Sciatic nerve (tissue), 2 donors: ENCODE data around the gene C5orf22. TPM values are rescaled to one million over a fixed set of nuclear protein-coding genes. Genes with fewer than 3 reads are reported as not detected.
A peak's percentile ranks its signal among the peaks of the same experiment; 100 is the strongest.
"Not testable (repeated sequence)": the region's sequence is repeated elsewhere in the genome, so short reads cannot be mapped to it uniquely, and the experiment has no call there.

Experiments used
- ATAC-seq: fragments of 200-7000 bp; cut with Tn5 transposase; one replicate; pipeline ENCODE4 v1.9.1; 2020; ENCODE audit warnings: mild to moderate bottlenecking, moderate library complexity
- DNase-seq: peaks from one replicate; pipeline ENCODE4 v3.0.0-alpha.2; 2020; ENCODE audit warnings: low spot score
- intact Hi-C: fragments of 100-400 bp; cut with DNase I; formaldehyde crosslinking; loops from one replicate; pipeline ENCODE4 v1.14.2; 2022
- total RNA-seq: library from RNA; stranded (reverse); fragmentation: NEBNext Ultra II Directional; extraction: Animal tissue kit (Norgen Biotek cat#: 25700); gene quantifications from one replicate; pipeline ENCODE4 v1.2.1, GENCODE V29; 2021
- donor health status: DM: no; HTN: no; CAD: no.
- donor health status: DM: no; HTN: no; CAD: no.

Gene C5orf22
- total RNA-seq, 1 donor from 2014 or later: 19.7 TPM

GRCh38 chr5:31549114-31549513 lies 17.0 kb downstream of the C5orf22 start:
- DNase-seq, intact Hi-C loops, ATAC-seq: not testable (repeated sequence)

DNA sequence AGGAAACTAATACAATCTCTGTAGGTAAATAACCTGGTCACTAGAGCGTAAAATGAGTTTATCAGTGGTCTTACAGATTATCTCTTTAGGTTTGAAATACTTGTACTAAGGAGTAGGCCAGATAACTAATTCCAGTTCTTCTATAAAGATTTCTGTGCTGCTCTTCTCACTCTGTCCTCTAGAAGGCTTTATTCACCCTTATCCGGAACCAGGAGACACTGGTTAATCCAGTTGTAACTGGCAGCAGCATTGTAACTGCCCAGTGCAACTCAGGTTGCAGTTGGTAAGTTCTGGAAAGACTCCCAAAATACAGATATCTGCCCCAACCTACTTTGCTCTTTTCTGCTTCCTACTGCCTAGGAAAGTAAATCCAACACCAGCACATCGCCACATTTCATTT lies 19.8 kb downstream of the C5orf22 start:
- ATAC-seq (no peak), DNase-seq (no peak)
- intact Hi-C loops: no loop called here

GRCh38 chr5:31553863-31554262 lies 21.8 kb downstream of the C5orf22 start:
- ATAC-seq (no peak), DNase-seq (no peak)
- intact Hi-C loops: no loop called here

DNA sequence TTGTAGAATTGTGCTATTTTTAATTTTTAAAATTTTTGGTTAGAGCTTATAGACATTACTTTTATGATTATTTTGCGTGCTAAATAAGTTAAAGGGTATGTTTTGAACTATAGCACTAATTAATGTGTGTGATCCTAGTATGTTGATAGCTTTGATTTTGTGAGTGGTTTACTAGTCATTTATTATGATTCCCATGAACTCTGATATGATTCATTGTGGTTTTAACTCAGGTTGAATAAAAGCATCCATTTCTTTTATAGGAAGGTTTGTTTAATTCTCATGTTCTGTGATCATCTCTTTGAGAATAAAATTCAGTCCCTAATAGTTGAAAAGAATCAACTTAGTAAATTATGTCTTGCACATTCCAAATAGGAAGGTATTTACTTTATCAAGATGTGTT lies 22.5 kb downstream of the C5orf22 start:
- intact Hi-C loops: no loop called here
- no peak for ATAC-seq
- no peak for DNase-seq

- ATAC-seq (no peak), DNase-seq (no peak)
- intact Hi-C loops: no loop called here
Observed at GRCh38 chr5:31556461-31556860, 24.4 kb downstream of the C5orf22 start.

- ATAC-seq (no peak), DNase-seq (no peak)
- intact Hi-C loops: no loop called here
Observed at GRCh38 chr5:31559942-31560341, 27.8 kb downstream of the C5orf22 start.

DNA sequence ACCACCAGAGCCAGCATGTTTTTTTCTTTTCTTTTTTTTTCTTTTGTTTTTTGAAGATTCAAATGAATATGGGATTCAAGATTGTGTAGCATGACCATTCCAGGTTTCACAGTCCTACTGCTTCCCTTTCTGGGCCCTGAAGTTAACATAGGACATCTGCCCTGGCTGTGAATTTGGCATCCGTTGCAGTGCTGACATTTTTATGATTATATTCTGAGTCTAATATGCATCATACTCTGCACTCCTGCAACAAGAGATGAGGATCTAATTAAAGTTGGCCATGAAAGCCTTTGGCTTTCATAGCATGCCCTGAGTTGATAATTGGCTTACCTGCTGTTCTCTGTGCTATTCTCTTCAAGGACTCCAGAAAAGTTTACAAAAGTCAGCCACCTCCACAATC lies 29.8 kb downstream of the C5orf22 start:
- intact Hi-C loops: no loop called here
- DNase-seq (no peak), ATAC-seq (no peak)

GRCh38 chr5:31563216-31563615 lies 31.1 kb downstream of the C5orf22 start:
- no peak for ATAC-seq
- intact Hi-C loops: no loop called here
- DNase-seq: no peak

DNA sequence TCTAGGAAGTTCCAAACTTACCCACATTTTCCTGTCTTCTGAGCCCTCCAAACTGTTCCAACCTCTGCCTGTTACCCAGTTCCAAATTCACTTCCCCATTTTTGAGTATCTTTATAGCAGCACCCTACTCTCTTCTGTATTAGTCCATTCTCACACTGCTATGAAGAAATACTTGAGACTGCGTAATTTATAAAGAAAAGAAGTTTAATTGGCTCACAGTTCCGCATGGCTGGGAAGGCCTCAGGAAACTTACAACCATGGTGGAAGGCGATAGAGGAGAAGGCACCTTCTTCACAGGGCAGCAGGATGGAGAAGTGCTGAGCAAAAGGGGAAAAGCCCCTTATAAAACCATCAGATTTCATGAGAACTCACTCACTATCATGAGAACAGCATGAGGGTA lies 34.3 kb downstream of the C5orf22 start:
- ATAC-seq, intact Hi-C loops, DNase-seq: not testable (repeated sequence)

DNA sequence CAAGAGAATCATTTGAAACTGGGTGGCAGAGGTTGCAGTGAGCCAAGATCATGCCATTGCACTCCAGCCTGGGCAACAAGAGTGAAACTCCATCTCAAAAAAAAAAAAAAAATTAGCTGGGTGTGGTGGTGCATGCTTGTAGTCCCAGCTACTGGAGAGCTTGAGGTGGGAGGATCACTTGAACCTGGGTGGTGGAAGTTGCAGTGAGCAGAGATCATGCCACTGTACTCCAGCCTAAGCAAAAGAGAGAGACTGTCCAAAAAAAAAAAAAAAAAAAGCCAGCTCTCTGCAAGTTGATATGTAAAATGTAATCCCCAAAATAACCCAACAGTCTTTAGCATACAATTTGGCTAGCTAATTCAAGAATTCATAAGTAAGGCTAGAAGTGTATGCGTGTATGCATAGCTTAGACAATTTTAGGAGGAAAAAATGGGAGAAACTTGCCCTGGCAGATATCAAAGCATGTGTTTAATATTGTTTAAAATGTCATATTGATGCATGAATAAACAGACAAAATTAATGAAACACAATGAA lies 36.3 kb downstream of the C5orf22 start:
- intact Hi-C loops: no loop called here
- no peak for ATAC-seq

GRCh38 chr5:31569068-31569467 lies 37.0 kb downstream of the C5orf22 start:
- ATAC-seq (no peak), DNase-seq (no peak)
- intact Hi-C loops: no loop called here

More for the DNA sequence above, 36.3 kb downstream of the C5orf22 start:
- DNase-seq: no peak

DNA sequence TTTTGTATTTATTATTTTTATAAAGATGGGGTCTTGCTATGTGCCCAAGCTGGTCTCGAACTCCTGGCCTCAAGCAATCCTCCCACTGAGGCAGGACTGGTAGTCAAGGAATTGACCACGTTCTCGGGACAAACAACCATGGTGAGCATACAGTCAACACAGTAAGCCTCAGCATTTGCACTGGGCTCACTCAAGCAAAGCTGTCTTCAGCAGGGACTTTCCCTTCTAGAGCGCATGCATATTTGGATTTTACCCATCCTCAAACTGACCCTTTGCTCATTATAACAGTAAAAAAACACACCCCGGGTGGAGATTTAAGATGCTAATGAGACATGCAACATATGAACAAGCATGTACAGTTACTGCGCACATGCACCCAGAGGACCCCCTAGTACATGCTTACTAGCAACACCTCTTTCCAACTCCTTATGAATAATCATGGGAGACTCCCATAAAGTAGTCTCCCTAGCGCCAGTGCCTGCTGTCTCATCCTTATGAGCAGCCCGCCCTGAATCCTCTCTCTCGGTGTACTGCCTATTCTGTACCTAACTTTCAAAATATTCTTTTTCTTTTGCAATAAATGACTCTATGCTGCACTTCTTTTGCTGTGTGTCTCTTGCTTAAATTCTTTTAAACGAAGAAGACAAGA lies 41.5 kb downstream of the C5orf22 start:
- intact Hi-C loops: no loop called here

DNA sequence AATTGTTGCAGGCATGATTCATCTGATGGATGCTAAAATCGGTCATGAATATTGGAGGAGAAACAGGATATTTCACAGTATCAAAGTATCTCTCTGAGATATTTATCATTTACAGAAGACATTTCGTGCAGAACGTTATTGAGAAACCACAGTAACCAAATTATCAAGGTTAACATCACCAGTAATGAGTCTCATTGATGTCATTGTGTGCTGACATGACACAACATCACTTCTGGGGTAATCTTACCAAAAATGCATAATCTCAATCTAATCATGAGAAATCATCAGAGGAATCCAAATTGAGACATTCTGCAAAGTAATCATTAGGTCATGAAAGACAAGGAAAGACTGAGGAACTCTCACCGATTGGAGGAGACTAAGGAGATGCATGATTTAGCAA lies 42.7 kb downstream of the C5orf22 start:
- DNase-seq (no peak), ATAC-seq (no peak)
- intact Hi-C loops: no loop called here

More for the DNA sequence above, 41.5 kb downstream of the C5orf22 start:
- ATAC-seq (no peak), DNase-seq (no peak)

GRCh38 chr5:31577438-31577837 lies 45.3 kb downstream of the C5orf22 start:
- DNase-seq: no peak
- intact Hi-C loops: no loop called here
- no peak for ATAC-seq

DNA sequence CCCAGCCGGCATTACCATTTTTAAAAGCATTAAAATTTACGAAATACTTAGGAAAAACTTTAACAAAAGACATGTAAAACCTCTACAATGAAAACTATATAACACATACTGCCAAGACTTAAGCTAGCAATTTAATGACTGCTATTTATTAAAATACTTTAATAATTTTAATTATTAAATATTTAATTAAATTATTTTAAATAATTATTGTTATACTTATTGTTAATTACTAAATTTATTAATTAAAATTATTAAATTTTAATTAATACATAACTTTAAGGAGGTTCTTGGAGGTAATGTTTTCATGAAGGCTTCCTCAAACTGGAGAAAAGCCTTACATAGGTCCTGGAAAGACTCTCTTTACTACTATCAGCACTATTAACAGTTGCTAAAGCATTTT lies 47.5 kb downstream of the C5orf22 start:
- intact Hi-C loops: no loop called here
- ATAC-seq: no peak
- DNase-seq: no peak

GRCh38 chr5:31581498-31582099 lies 49.5 kb downstream of the C5orf22 start:
- intact Hi-C loops: no loop called here
- peak; percentile 20 for ATAC-seq
- DNase-seq: no peak

GRCh38 chr5:31583129-31583528 lies 51.0 kb downstream of the C5orf22 start:
- ATAC-seq (no peak), DNase-seq (no peak)
- intact Hi-C loops: no loop called here

DNA sequence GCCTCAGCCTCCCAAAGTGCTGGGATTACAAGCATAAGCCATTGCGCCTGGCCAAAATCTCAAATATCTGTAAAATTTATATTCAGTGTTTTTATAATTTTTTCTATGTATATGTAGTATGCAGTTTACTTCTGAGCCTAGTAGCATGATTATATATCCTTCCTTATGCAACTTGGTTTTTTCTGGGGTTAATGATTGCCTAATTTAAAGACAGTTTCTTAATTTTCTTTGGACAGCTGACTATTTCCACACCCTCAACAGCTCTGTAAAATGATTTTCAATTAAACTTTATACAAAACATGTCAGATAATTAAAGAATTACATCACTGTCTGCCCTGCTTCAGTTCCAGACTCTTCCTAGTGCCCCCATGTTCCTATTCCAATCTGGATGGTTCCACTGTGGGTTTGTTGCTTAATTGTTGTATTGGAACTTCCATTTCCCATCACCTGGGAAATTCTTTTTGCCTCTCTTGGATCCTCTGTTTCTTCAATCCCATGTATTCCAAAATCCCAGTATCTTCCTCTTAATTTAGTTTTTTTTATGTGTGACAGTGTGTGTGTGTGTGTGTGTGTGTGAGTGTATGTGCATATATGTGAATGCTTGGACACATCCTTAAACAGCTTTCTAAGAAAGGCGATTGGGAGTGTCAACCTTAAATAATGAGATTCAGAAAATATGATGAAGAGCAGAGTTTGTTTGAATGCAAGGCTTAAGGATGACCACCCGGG lies 53.2 kb downstream of the C5orf22 start:
- DNase-seq: no peak
- intact Hi-C loops: no loop called here
- ATAC-seq: no peak

- intact Hi-C loops: no loop called here
- no peak for ATAC-seq
Observed at GRCh38 chr5:31585895-31586270, 53.8 kb downstream of the C5orf22 start.

GRCh38 chr5:31587546-31587945 lies 55.4 kb downstream of the C5orf22 start:
- intact Hi-C loops: no loop called here
- no peak for ATAC-seq
- DNase-seq: no peak

More at GRCh38 chr5:31585895-31586270, 53.8 kb downstream of the C5orf22 start:
- DNase-seq: no peak
